Hepatocyte (in vitro differentiated cells): ENCODE measurements around the gene RFT1. TPM values are rescaled to one million over a fixed set of nuclear protein-coding genes. Genes with fewer than 3 reads are reported as not detected.

ENCODE experiments used
- DNase-seq: peaks from one replicate; pipeline ENCODE4 v3.0.0-alpha.2; 2016; ENCODE audit warnings: low spot score
- H2AFZ ChIP-seq: fragments of 200-600 bp; sonication (generic); 2 replicates; pipeline ENCODE4 v1.6.0; 2016; ENCODE audit warnings: antibody characterized with exemption, mild to moderate bottlenecking
- H3K27ac ChIP-seq: fragments of 200-600 bp; sonication (generic); 2 replicates; pipeline ENCODE4 v1.5.1; 2016; ENCODE audit warnings: mild to moderate bottlenecking
- H3K27me3 ChIP-seq: fragments of 200-600 bp; sonication (generic); 2 replicates; pipeline ENCODE4 v1.6.1; 2016
- H3K36me3 ChIP-seq: fragments of 200-600 bp; sonication (generic); replicated peaks from 2 replicates; pipeline ENCODE4 v1.5.1; 2016; ENCODE audit warnings: low read depth; ENCODE audit not compliant: insufficient read depth
- H3K4me1 ChIP-seq: fragments of 200-600 bp; sonication (generic); 2 replicates; pipeline ENCODE4 v1.5.1; 2016; ENCODE audit warnings: mild to moderate bottlenecking, moderate library complexity; ENCODE audit not compliant: insufficient read depth
- H3K4me2 ChIP-seq: fragments of 200-600 bp; sonication (generic); 2 replicates; pipeline ENCODE4 v1.6.0; 2016
- H3K4me3 ChIP-seq: fragments of 200-600 bp; sonication (generic); 2 replicates; pipeline ENCODE4 v1.5.1; 2016; ENCODE audit warnings: mild to moderate bottlenecking
- H3K79me2 ChIP-seq: fragments of 200-600 bp; sonication (generic); 2 replicates; pipeline ENCODE4 v1.6.0; 2017; ENCODE audit warnings: mild to moderate bottlenecking
- H3K9me2 ChIP-seq: fragments of 200-600 bp; sonication (generic); replicated peaks from 2 replicates; pipeline ENCODE4 v1.6.0; 2017; ENCODE audit warnings: mild to moderate bottlenecking; ENCODE audit not compliant: insufficient read depth
- H3K9me3 ChIP-seq: fragments of 200-600 bp; sonication (generic); 2 replicates; pipeline ENCODE4 v1.5.1; 2016; ENCODE audit warnings: low read depth, mild to moderate bottlenecking
- H4K20me1 ChIP-seq: fragments of 200-600 bp; sonication (generic); 2 replicates; pipeline ENCODE4 v1.6.0; 2016; ENCODE audit warnings: mild to moderate bottlenecking; ENCODE audit not compliant: insufficient read depth, poor library complexity, severe bottlenecking
- EZH2 ChIP-seq: fragments of 200-600 bp; sonication (generic); IDR thresholded peaks from 2 replicates; pipeline ENCODE4 v1.6.1; 2016; ENCODE audit warnings: antibody characterized with exemption, mild to moderate bottlenecking, borderline replicate concordance
- EZH2phosphoT487 ChIP-seq: fragments of 200-600 bp; sonication (generic); IDR thresholded peaks from one replicate; pipeline ENCODE4 v1.6.1; 2018; ENCODE audit warnings: antibody characterized with exemption, mild to moderate bottlenecking, low read depth, moderate library complexity; ENCODE audit not compliant: unreplicated experiment, severe bottlenecking
- WGBS: methylation state at CpG from one replicate; pipeline ENCODE4 v1.1.6; 2016; ENCODE audit warnings: low lambda C conversion rate; ENCODE audit errors: missing lambda C conversion rate; 5-methylcytosine and 5-hydroxymethylcytosine counted together
- polyA plus RNA-seq: library from polyadenylated mRNA; unstranded; fragments of >200 nt; fragmentation: Nextera tagmentation; extraction: Ambion mirVana; gene quantifications from 2 replicates; pipeline ENCODE4 v1.2.1, GENCODE V29; 2016
- total RNA-seq: library from RNA; depleted of rRNA; stranded (reverse); fragments of >200 nt; gene quantifications from 2 replicates; pipeline ENCODE4 v1.2.3, GENCODE V29; 2014
- TF ChIP-seq, protein P1 (sequence below): fragments of 200-600 bp; sonication (generic); IDR thresholded peaks from 2 replicates; pipeline ENCODE4 v1.5.1; 2016; ENCODE audit warnings: antibody characterized with exemption, mild to moderate bottlenecking; ENCODE audit not compliant: poor library complexity

RFT1 gene
- total and polyA plus RNA-seq, 2 experiments from 2014 or later: 15.9 to 32.0 TPM

DNA sequence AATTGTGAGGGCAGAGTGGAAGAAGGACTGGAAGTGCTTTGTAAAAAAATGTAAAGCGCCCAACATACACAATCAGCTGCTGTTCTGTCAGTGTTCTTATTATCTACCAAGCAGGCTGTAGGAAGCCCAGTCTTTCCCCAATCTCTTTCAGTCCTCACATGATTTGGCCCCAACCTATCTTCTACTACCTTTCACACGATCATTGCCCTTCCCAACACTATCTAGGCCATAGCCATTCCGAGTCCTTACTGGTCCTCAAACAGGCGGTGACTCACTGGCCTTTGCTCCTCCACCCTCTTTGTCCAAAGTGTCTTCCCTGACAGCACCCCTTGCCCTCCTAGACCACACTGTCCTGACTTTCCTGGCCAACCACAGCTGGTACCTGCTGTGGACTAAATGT, 861 bp upstream of the RFT1 start:
- H3K9me3 ChIP-seq: no peaks in the 10 kb centered on the region
- no peak for DNase-seq
- no peaks in the 10 kb centered on the region for H3K36me3 ChIP-seq
- peak overlapping the region; percentile 96 for H2AFZ ChIP-seq
- H3K4me3 ChIP-seq: no peak overlapping the region
- no peaks in the 10 kb centered on the region for H4K20me1 ChIP-seq
- H3K9me2 ChIP-seq: no peaks in the 10 kb centered on the region
- peaks cover 21% of the 10 kb centered on the region for H3K79me2 ChIP-seq
- H3K4me1 ChIP-seq: peaks cover 11% of the 10 kb centered on the region
- H3K4me2 ChIP-seq: peak overlapping the region; percentile 78
- TF ChIP-seq, protein P1, sequence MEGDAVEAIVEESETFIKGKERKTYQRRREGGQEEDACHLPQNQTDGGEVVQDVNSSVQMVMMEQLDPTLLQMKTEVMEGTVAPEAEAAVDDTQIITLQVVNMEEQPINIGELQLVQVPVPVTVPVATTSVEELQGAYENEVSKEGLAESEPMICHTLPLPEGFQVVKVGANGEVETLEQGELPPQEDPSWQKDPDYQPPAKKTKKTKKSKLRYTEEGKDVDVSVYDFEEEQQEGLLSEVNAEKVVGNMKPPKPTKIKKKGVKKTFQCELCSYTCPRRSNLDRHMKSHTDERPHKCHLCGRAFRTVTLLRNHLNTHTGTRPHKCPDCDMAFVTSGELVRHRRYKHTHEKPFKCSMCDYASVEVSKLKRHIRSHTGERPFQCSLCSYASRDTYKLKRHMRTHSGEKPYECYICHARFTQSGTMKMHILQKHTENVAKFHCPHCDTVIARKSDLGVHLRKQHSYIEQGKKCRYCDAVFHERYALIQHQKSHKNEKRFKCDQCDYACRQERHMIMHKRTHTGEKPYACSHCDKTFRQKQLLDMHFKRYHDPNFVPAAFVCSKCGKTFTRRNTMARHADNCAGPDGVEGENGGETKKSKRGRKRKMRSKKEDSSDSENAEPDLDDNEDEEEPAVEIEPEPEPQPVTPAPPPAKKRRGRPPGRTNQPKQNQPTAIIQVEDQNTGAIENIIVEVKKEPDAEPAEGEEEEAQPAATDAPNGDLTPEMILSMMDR: no peak
- no peak for TF ChIP-seq EZH2
- TF ChIP-seq EZH2phosphoT487: no peak
- 92% methylated on average over 4 of the region's 4 CpGs for WGBS
- no peaks in the 10 kb centered on the region for H3K27me3 ChIP-seq
- H3K27ac ChIP-seq: peak overlapping the region; percentile 95

DNA sequence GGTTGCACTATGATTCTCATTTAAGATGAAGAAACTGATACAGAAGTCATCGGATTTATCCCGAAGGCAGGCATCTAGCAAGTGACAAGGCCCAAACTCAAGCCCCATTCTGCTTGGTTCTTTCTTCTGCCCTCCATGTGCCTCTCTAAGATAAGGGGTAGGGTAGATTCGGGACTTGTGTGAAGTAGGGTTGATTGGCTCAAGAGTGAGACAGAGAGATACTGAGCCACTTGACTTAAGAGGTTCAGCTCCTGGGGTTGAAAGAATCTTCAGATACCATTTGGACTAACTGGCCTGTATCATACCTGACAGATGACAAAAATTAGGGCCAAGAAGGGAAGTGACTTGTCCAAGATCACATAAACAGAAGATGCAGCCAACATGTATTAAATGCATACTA, 891 bp downstream of the RFT1 start:
- Histone ChIP-seq H3K4me1 (peaks cover 11% of the 10 kb centered on the region), H3K79me2 (peaks cover 21% of the 10 kb centered on the region), H3K9me2 (no peaks in the 10 kb centered on the region), H3K27me3 (no peaks in the 10 kb centered on the region), H4K20me1 (no peaks in the 10 kb centered on the region), H3K27ac (peak overlapping the region; percentile 95), H3K36me3 (no peaks in the 10 kb centered on the region), H3K4me2 (peak overlapping the region; percentile 92), H2AFZ (peak overlapping the region; percentile 82), H3K4me3 (peak overlapping the region; percentile 79), H3K9me3 (no peaks in the 10 kb centered on the region)
- no peak for DNase-seq
- no peak for TF ChIP-seq EZH2phosphoT487
- TF ChIP-seq EZH2: no peak
- TF ChIP-seq, protein P1: no peak
- 85% methylated on average over 3 of the region's 3 CpGs for WGBS

DNA sequence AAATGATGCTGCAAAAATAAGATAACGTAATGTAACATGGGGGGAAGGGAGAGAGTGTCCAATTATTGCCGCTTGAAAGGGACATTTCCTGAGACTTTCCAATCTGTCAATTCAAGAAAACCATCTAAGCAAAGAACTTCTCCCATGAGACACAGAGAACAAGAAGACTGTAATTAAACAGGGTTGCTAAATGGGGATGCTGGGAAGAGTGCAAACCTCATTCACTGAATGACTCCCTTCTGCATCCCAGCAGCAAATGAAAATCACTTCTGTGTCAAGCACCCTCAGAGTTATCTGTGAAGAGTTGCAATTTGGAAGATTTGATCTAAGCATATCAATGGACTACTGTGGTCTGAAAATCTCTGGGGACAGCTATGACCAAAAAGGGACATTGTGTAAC, 3.6 kb downstream of the RFT1 start:
- Histone ChIP-seq H3K36me3 (no peaks in the 10 kb centered on the region), H2AFZ (no peak overlapping the region), H4K20me1 (no peaks in the 10 kb centered on the region), H3K4me2 (no peak overlapping the region), H3K27me3 (no peaks in the 10 kb centered on the region), H3K9me2 (no peaks in the 10 kb centered on the region), H3K79me2 (peaks cover 21% of the 10 kb centered on the region), H3K4me3 (no peak overlapping the region), H3K27ac (no peak overlapping the region), H3K4me1 (peaks cover 11% of the 10 kb centered on the region), H3K9me3 (no peaks in the 10 kb centered on the region)
- TF ChIP-seq, protein P1: no peak
- TF ChIP-seq EZH2 (no peak), EZH2phosphoT487 (no peak)
- 97% methylated on average over 2 of the region's 2 CpGs for WGBS
- DNase-seq: no peak

DNA sequence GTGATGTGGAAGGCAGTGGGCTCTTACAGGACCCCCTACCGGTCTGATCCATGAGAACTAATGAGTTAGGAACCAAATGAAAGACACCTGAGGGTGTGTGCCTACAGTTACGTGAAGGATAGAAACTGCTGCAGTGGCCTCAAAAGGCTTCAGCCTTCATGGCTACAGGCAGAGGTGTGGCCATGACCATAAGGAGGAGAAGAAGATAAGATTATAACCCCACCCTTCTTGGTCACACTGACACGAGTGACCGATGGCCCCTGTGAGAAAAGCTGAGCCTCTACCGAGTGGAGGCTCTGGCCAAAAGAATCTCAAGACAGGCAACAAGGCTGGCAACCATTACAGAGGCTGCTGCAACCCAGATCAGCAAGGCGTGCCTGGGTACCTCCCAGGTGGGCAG, 6.3 kb downstream of the RFT1 start:
- Histone ChIP-seq H3K9me2 (no peaks in the 10 kb centered on the region), H3K4me1 (no peaks in the 10 kb centered on the region), H3K9me3 (no peaks in the 10 kb centered on the region), H3K27ac (no peak overlapping the region), H3K27me3 (no peaks in the 10 kb centered on the region), H2AFZ (no peak overlapping the region), H3K36me3 (no peaks in the 10 kb centered on the region), H3K4me3 (no peak overlapping the region), H4K20me1 (no peaks in the 10 kb centered on the region), H3K79me2 (peaks cover 9% of the 10 kb centered on the region), H3K4me2 (no peak overlapping the region)
- 93% methylated on average over 6 of the region's 6 CpGs for WGBS
- TF ChIP-seq, protein P1: no peak
- no peak for TF ChIP-seq EZH2phosphoT487
- TF ChIP-seq EZH2: no peak
- no peak for DNase-seq
